SK-N-SH (cell line): Measurements from ENCODE around the gene ABCC11. TPM values are rescaled to one million over a fixed set of nuclear protein-coding genes. Genes with fewer than 3 reads are reported as not detected.

Experiments
- CTCF ChIA-PET: fragments of 300-600, 350-600 bp; formaldehyde crosslinking; extraction: SDS; loops from one replicate; lab custom pipeline; 2021; lab: Yijun Ruan, JAX
- POLR2A ChIA-PET: fragments of 350-600 bp; sonication (Branson Sonifier 250); formaldehyde crosslinking; extraction: SDS; loops from one replicate; lab custom pipeline; 2020; ENCODE audit warnings: antibody characterized with exemption, inconsistent platforms; lab: Yijun Ruan, JAX
- DNase-seq: peaks from one replicate; pipeline ENCODE4 v3.0.0; 2012
- H2AFZ ChIP-seq: fragments of 200-600 bp; sonication (generic); 2 replicates; pipeline ENCODE4 v1.8.1; 2016; ENCODE audit warnings: antibody characterized with exemption, mild to moderate bottlenecking, low read depth
- H3F3A ChIP-seq: fragments of 200-600 bp; sonication (generic); replicated peaks from 2 replicates; pipeline ENCODE3; 2016; ENCODE audit warnings: antibody characterized with exemption, mild to moderate bottlenecking; ENCODE audit not compliant: insufficient read depth
- H3K27ac ChIP-seq, 2 experiments: fragments of 200-500 bp in 1 of 2; fragments of 200-600 bp in 1 of 2; sonication (Bioruptor generic) in 1 of 2; sonication (generic), shearing (Covaris generic) in 1 of 2; 2 replicates each; pipeline versions ENCODE4 v1.5.1 to v1.6.1; 2014 to 2016; ENCODE audit warnings: low read depth in 2 of 2, inconsistent platforms in 1 of 2, low read length in 1 of 2, mild to moderate bottlenecking in 1 of 2, mixed read lengths in 1 of 2
- H3K27me3 ChIP-seq: fragments of 200-600 bp; sonication (generic), shearing (Covaris generic); 2 replicates; pipeline ENCODE4 v1.6.1; 2016; ENCODE audit warnings: mixed run types; ENCODE audit not compliant: insufficient read depth
- H3K36me3 ChIP-seq, 2 experiments: fragments of 200-500 bp in 1 of 2; fragments of 200-600 bp in 1 of 2; sonication (Bioruptor generic) in 1 of 2; sonication (generic) in 1 of 2; replicated peaks in 1 of 2; 2 replicates each; pipeline versions ENCODE3 to v1.5.1; 2014 to 2016; ENCODE audit warnings: low read length in 1 of 2, mild to moderate bottlenecking in 1 of 2; ENCODE audit not compliant: insufficient read depth in 2 of 2, control insufficient read depth in 1 of 2
- H3K4me1 ChIP-seq, 2 experiments: fragments of 200-500 bp in 1 of 2; fragments of 200-600 bp in 1 of 2; sonication (Bioruptor generic) in 1 of 2; sonication (generic), shearing (Covaris generic) in 1 of 2; 2 replicates each; pipeline versions ENCODE4 v1.5.1 to v1.6.1; 2014 to 2016; ENCODE audit warnings: low read depth in 1 of 2, low read length in 1 of 2, mixed run types in 1 of 2; ENCODE audit not compliant: insufficient read depth in 2 of 2, control insufficient read depth in 1 of 2
- H3K4me2 ChIP-seq: fragments of 200-600 bp; sonication (generic), shearing (Covaris generic); 2 replicates; pipeline ENCODE4 v1.6.1; 2017; ENCODE audit warnings: mixed run types
- H3K4me3 ChIP-seq, 2 experiments: fragments of 200-500 bp in 1 of 2; fragments of 200-600 bp in 1 of 2; sonication (Bioruptor generic) in 1 of 2; sonication (generic), shearing (Covaris generic) in 1 of 2; 2 replicates each; pipeline versions ENCODE4 v1.5.1 to v1.8.1; 2014 to 2016; ENCODE audit warnings: low read depth in 2 of 2, inconsistent platforms in 1 of 2, low read length in 1 of 2, mild to moderate bottlenecking in 1 of 2, mixed read lengths in 1 of 2, moderate library complexity in 1 of 2
- H3K79me2 ChIP-seq: fragments of 200-600 bp; sonication (generic); 2 replicates; pipeline ENCODE4 v1.8.1; 2017; ENCODE audit warnings: mild to moderate bottlenecking; ENCODE audit not compliant: insufficient read depth
- H3K9ac ChIP-seq: fragments of 200-600 bp; sonication (generic); 2 replicates; pipeline ENCODE4 v1.6.1; 2017; ENCODE audit warnings: mixed run types
- H3K9me2 ChIP-seq: fragments of 200-600 bp; sonication (generic); 2 replicates; pipeline ENCODE4 v1.6.1; 2017; ENCODE audit warnings: mixed run types
- H3K9me3 ChIP-seq: fragments of 200-600 bp; sonication (generic); 2 replicates; pipeline ENCODE4 v1.6.1; 2017; ENCODE audit warnings: mixed run types, mild to moderate bottlenecking, moderate library complexity
- H4K20me1 ChIP-seq: fragments of 200-600 bp; sonication (generic); 2 replicates; pipeline ENCODE4 v1.6.1; 2017; ENCODE audit warnings: mild to moderate bottlenecking, mixed run types; ENCODE audit not compliant: insufficient read depth
- CHD2 ChIP-seq: fragments of 150-350 bp; IDR thresholded peaks from 2 replicates; pipeline ENCODE4 v1.6.1; 2018; ENCODE audit warnings: low read length; ENCODE audit not compliant: partially characterized antibody
- CTCF ChIP-seq: fragments of 200-600 bp; sonication (generic); IDR thresholded peaks from 2 replicates; pipeline ENCODE4 v1.6.1; 2017; ENCODE audit warnings: antibody characterized with exemption, mild to moderate bottlenecking, moderate library complexity
- ELF1 ChIP-seq: IDR thresholded peaks from 2 replicates; pipeline ENCODE4 v1.4.0; 2012
- FOSL2 ChIP-seq: IDR thresholded peaks from 2 replicates; pipeline ENCODE4 v1.4.0; 2012; ENCODE audit warnings: low read depth, mild to moderate bottlenecking, moderate library complexity, borderline replicate concordance
- FOXJ3 ChIP-seq: sonication (generic); formaldehyde crosslinking; IDR thresholded peaks from 2 replicates; pipeline ENCODE4 v1.5.1; 2020; ENCODE audit warnings: mild to moderate bottlenecking, missing genetic modification reagents
- FOXM1 ChIP-seq: IDR thresholded peaks from 2 replicates; pipeline ENCODE4 v1.4.0; 2012; ENCODE audit warnings: low read depth, mild to moderate bottlenecking
- GABPA ChIP-seq: IDR thresholded peaks from 2 replicates; pipeline ENCODE4 v1.4.0; 2012; ENCODE audit warnings: low read depth, mild to moderate bottlenecking
- IRF3 ChIP-seq: fragments of 150-350 bp; IDR thresholded peaks from 2 replicates; pipeline ENCODE4 v1.6.1; 2016; ENCODE audit warnings: mild to moderate bottlenecking, low read depth, low read length
- MXI1 ChIP-seq: IDR thresholded peaks from 2 replicates; pipeline ENCODE4 v1.6.1; 2012; ENCODE audit warnings: mild to moderate bottlenecking, low read depth, low read length, improper control_type of control experiment
- NRF1 ChIP-seq: IDR thresholded peaks from 2 replicates; pipeline ENCODE4 v1.6.1; 2012; ENCODE audit warnings: low read depth, mild to moderate bottlenecking, low read length
- PBX3 ChIP-seq: IDR thresholded peaks from 2 replicates; pipeline ENCODE4; 2012
- RAD21 ChIP-seq: IDR thresholded peaks from 2 replicates; pipeline ENCODE4 v1.6.1; 2012; ENCODE audit warnings: mild to moderate bottlenecking, low read length
- REST ChIP-seq: IDR thresholded peaks from 2 replicates; pipeline ENCODE4 v1.6.1; 2012; ENCODE audit warnings: mild to moderate bottlenecking, low read depth, low read length, moderate library complexity
- RXRA ChIP-seq: IDR thresholded peaks from 2 replicates; pipeline ENCODE4 v1.4.0; 2012; ENCODE audit warnings: low read depth, mild to moderate bottlenecking, borderline replicate concordance
- SIN3A ChIP-seq: IDR thresholded peaks from 2 replicates; pipeline ENCODE4 v1.6.1; 2012; ENCODE audit warnings: low read depth, mild to moderate bottlenecking, low read length, moderate library complexity, borderline replicate concordance
- SMC3 ChIP-seq: IDR thresholded peaks from 2 replicates; pipeline ENCODE4 v1.6.1; 2012; ENCODE audit warnings: low read depth, low read length, improper control_type of control experiment
- TAF1 ChIP-seq: IDR thresholded peaks from 2 replicates; pipeline ENCODE4 v1.6.1; 2012; ENCODE audit warnings: low read depth, mild to moderate bottlenecking, low read length, moderate library complexity, borderline replicate concordance
- TEAD4 ChIP-seq: IDR thresholded peaks from 2 replicates; pipeline ENCODE4 v1.4.0; 2012; ENCODE audit warnings: mild to moderate bottlenecking, borderline replicate concordance; ENCODE audit not compliant: insufficient read depth
- WGBS: methylation state at CpG from one replicate; pipeline ENCODE4 v1.1.6; 2017; ENCODE audit warnings: low lambda C conversion rate; 5-methylcytosine and 5-hydroxymethylcytosine counted together
- polyA plus RNA-seq, 3 experiments: library from polyadenylated mRNA; depleted of rRNA; stranded (reverse); fragments of >200 nt; gene quantifications; 2 replicates each; pipeline ENCODE4 v1.2.3, GENCODE V29; 2012

Gene ABCC11
- polyA plus RNA-seq, 1 of the 3 experiments (the other 2 are of a cell fraction): 0.07 TPM

GRCh38 chr16:48188449-48189102 lies 58.8 kb downstream of the ABCC11 start:
- Histone ChIP-seq H4K20me1 (no peaks in the 10 kb centered on the region), H3K4me1 (no peaks in the 10 kb centered on the region), H3K27me3 (no peaks in the 10 kb centered on the region), H3K9me2 (no peaks in the 10 kb centered on the region), H3K79me2 (no peaks in the 10 kb centered on the region), H3K36me3 (no peaks in the 10 kb centered on the region), H3K27ac (no peak overlapping the region), H3K4me2 (no peak overlapping the region), H3K9me3 (no peaks in the 10 kb centered on the region), H3F3A (no peaks in the 10 kb centered on the region), H2AFZ (no peak overlapping the region)
- WGBS: 57% methylated on average over 6 of the region's 6 CpGs
- DNase-seq: no peak
- ChIA-PET CTCF (interaction anchor here (0.9 to 1.6 kb wide), 2 partner anchors 24 to 1047 kb away, joined by 3 to 4 read pairs; no protein-coding TSS in a partner anchor), POLR2A (no interaction called here)
- no peak for TF ChIP-seq TEAD4
- TF ChIP-seq CTCF: no peak
- TF ChIP-seq, all 33 proteins: peak for 0
- H3K4me3 ChIP-seq: no peak overlapping the region
- H3K9ac ChIP-seq: no peak overlapping the region

GRCh38 chr16:48187779-48188178 lies 59.6 kb downstream of the ABCC11 start:
- H3K27ac ChIP-seq: no peak overlapping the region
- WGBS: 66% methylated on average over 4 of the region's 4 CpGs
- H3K79me2 ChIP-seq: no peaks in the 10 kb centered on the region
- no peaks in the 10 kb centered on the region; a peak in 1 of 4 replicates for H3K4me1 ChIP-seq
- H3K9me2 ChIP-seq: no peaks in the 10 kb centered on the region
- H3K9me3 ChIP-seq: no peaks in the 10 kb centered on the region
- H3K36me3 ChIP-seq: no peaks in the 10 kb centered on the region
- H3K9ac ChIP-seq: no peak overlapping the region
- no peak overlapping the region for H3K4me2 ChIP-seq
- no peak overlapping the region for H2AFZ ChIP-seq
- ChIA-PET POLR2A (no interaction called here), CTCF (interaction anchor here (1.1 kb wide), 1 partner anchor 23 kb away, joined by 3 read pairs; no protein-coding TSS in a partner anchor)
- H3K27me3 ChIP-seq: no peaks in the 10 kb centered on the region
- DNase-seq: no peak
- H3F3A ChIP-seq: no peaks in the 10 kb centered on the region
- H3K4me3 ChIP-seq: no peak overlapping the region
- H4K20me1 ChIP-seq: no peaks in the 10 kb centered on the region
- no peak for TF ChIP-seq RAD21
- TF ChIP-seq NRF1: no peak
- no peak for TF ChIP-seq SIN3A
- TF ChIP-seq SMC3: no peak
- TF ChIP-seq PBX3: no peak
- TF ChIP-seq CHD2: no peak
- TF ChIP-seq IRF3: no peak
- no peak for TF ChIP-seq FOSL2
- TF ChIP-seq RXRA: no peak
- TF ChIP-seq REST: no peak
- TF ChIP-seq GABPA: no peak
- TF ChIP-seq TAF1: no peak
- TF ChIP-seq FOXJ3 (CRISPR knock-in tag): no peak
- no peak for TF ChIP-seq FOXM1
- TF ChIP-seq ELF1: no peak
- no peak for TF ChIP-seq MXI1
